ENCODE results near the gene BACE2.

Gene BACE2

DNA sequence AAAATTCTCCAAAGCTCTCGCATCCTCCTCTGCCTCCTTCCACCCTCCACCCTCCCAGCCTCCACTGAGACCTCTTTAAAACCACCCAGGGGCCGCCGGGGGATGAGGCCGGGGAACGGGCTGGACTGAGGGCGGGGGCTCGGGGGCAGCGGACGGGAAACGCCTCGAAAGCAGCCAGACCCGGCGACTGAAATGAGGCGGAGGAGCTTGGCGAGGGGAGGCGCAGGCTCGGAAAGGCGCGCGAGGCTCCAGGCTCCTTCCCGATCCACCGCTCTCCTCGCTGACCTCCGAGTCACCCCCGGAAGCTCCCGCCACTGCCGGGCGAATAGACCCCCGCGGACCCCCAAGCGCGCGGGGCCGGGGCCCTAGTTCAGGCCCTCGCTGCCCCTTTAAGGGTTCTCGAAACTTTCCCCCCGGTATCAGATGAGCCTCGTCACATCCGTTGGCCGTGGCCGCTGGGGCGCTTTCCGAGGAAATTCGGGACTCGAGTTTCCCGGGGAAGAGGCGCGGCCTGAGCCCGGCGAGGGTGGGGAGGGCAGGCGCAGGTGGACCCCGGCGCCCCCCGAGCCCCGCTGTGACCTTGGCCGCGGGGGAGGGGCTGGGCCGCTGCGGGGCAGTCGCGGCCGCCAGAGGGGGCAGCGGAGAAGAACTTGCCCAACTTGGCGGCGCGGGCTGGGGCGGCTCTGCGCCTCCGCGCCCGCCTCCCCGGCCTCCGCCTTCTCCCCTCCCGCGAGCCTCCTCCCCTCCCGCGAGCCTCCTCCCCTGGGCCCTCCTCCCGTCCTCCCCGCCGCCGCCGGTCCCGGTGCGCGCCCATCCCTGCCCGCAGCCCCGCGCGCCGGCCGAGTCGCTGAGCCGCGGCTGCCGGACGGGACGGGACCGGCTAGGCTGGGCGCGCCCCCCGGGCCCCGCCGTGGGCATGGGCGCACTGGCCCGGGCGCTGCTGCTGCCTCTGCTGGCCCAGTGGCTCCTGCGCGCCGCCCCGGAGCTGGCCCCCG, at the start of gene BACE2:
TSS of gene BACE2 (plus strand) at position 813 of the 995 bp plus-strand sequence. CDS start at position 917, 104 bp downstream.
- DNase-seq (ENCODE audit: low spot score) = peak; percentile 60

DNA sequence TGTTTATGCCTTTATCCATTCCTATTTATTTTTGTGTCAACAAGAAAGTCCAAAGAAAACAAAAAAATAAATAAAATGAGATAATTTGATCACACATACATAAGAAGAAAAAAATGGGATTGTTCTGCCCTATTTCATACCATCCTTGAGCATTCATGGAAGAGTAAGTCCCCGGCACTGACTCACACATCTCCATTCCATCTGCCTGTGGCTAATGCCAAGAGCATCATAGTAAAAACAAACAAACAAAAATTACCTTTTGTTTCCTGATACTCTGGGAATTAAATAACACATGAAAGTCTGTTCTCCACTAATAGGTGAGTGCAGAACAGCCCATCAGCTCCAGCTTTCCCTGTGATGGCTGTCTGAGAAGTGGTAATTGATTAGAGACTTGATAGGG, 48.1 kb upstream of the BACE2 start:
- no peak for DNase-seq (ENCODE audit: low spot score)

DNA sequence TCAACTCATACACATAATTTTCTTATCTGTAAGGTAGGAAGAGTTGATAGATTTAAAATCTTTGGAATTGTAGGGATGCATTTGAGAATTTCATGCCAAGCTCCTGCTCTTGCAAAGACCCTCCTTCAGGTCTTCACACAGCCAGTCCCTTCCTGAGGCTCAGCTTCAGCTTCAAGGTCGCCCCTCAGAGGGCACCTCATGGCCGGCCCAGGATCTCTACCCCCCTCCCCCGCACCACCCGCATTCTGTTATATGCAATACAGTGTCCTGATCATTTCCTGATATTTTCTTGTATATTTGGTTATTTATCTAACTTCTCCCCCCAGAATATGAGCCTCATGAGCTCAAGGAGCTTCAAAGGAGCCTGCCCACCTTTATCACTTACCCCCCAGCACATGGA, 47.0 kb upstream of the BACE2 start:
- no peak for DNase-seq (ENCODE audit: low spot score)

DNA sequence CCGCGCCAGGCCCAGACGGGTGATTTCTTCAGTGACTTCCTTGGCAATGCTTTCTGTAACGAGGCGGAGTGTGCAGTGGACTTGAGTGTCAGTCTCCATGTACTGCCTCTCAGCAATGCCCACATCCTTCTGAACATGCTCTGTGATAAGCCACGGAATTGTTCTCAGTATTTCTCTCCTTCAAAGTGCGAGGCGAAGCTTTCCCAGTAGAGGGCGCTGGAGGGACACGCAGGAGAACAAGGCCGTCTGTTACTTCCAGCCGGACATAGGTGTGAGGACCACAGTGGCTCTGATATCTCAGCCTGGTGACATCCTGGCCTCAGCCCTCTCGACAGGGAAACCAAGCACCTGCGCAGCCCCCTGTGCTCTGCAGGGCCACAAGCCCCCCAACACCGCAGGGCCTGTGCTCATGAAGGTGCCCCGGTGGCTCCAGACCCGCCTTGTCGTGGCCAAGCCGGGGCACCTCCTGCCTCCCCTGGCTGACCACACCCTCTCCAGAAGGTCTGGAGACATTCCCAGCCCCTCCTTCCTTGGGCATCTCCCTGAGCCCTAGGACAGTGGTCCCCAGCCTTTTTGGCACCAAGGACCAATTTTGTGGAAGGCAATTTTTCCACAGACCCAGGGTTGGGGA, 46.1 kb upstream of the BACE2 start:
- peak; percentile 58 for DNase-seq (ENCODE audit: low spot score)

DNA sequence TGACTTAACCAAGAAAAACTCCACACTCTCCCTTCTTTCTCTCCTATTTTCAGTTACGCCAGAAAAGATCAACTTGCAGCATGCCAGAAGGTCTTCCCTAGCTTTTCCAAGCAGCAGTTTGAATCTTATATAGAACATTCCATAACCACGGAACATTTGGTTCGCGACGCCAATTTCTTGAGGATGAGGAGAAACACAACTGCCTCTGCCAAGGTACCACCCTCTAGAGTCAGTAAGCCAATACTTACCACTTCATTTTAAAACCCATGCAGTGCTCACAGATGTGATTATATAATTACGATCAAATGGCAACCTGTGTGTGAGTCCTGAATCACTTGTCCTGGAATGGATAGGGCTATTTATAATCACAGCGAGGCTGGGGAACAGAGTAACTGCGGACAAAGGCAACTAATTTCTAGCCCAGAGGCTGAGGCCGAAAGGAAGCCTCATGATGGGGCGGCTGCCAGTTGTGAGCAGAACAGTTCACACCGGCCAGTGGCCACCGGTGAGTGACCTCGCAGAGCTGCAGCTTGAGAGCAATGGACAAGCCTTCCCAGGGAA, 43.2 kb upstream of the BACE2 start:
- no peak for DNase-seq (ENCODE audit: low spot score)

DNA sequence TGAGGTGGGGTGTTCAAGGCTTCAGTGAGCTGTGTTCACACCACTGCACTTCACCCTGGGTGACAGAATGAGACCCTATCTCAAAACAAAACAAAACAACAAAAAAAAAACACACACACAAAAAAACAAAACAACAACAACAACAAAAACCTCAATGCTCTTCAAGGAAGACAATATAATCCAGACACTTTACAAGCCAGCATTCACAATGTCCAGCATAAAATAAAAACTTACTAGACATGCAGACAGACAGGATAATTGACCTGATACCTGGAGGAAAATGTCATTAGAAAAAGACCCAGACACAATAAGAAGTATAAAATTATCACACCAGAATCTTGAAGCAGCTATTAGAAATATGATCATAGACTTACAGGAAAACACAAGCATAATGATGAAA, 39.0 kb upstream of the BACE2 start:
- no peak for DNase-seq (ENCODE audit: low spot score)

DNA sequence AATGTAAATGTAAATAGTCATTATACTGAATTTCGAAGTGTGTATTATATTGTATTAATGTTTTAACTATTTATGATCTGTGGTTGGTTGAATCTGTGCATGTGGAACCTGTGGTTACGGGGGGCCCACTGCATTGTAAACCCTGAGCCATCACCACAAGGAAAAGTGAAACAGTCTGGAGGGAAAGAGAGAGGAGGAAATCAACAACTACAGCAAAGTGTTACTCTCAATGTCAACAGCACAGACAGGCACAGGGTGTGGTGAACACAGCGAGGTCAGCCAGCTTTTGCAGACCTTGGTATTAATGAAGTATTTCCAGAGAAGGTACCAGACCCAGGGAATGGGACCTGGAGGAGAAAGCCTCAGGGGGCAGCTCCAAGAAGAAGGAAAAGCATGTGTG, 37.1 kb upstream of the BACE2 start:
- no peak for DNase-seq (ENCODE audit: low spot score)

DNA sequence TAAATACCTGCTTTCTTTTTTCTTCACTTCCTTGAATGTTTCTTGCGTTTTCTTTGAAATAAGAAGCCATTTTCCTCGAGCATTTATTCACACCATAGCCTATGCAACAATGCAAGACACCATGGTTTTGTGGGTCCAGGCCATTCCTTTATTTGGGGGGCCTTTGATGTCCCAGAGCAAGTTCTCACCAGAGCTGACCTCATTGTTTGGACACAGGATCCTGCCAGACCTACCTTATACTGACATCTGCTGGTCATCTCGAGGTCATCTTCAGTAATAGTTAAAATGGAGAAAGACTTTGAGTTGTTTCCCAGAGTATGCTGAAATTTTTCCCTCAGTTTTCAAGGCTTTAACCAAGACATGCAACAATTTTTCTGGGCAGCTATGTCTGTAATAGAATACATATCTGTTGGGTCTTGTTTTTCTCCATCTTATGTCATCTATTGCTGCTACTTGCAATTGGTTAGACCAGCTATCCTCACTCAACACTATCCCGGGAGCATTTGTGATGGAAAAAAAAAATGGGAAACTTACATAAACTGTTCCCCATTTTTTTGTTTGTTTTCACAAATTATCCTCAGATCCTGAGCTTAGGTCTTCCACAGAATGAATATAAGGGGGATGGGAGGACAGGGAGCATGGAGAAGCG, 34.0 kb upstream of the BACE2 start:
- no peak for DNase-seq (ENCODE audit: low spot score)

DNA sequence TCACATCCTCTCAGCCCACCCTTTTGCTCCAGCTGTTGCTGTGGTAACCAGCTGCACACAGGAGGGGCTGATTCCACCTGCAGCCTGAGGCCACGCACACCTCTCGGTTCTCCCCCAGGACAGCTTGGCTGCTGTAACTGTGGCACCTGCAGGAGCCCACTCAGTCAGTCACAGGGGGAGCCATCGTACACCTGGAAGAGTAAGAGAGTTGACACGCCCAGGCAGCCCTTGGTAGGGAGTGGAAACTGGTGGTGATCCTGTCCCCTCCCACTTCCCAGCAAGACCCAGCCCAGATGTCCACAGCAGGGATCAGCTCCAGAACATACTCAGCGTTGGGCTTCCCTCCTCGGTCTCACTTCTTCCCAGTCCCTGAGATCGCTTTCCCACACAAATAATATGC, 32.2 kb upstream of the BACE2 start:
- DNase-seq (ENCODE audit: low spot score) = no peak

DNA sequence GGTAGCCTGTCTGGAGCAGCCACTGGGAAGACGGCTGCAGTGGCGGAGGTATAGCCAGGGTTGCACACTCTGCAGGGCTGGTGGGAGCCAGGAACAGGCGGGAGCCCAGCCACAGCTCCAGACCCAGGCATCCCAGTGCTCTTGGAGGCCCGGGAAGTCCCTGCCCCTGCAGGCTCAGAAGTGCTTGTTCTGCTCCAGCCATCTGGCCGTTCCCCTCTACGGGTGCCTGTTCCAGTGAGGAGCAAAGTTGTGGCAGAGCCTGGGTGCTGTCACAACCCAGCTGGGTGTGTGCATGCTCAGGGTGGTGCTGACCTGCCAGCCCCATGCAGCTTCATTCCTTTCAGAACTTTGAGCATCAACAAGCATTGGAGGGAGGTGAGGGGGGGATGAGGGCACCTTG, 31.7 kb upstream of the BACE2 start:
- no peak for DNase-seq (ENCODE audit: low spot score)

DNA sequence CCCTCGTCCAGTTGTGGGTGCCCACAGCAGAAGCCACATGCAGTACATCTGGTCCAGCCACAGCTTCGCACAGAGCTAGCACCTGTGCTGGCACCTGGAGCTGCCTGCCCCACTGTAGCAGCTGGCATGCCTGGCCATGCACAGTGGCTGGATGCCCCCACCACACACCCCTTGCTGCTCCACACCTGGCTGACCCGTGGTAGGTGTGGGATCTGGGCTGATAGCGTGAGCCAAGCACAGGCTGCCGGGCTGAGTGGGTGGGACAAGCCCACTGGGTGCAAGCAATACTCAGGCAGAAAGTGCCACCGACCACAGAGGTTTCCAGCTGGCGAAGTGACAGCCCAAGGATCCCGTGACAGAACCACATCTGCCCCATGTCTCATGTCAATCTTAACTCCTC, 30.6 kb upstream of the BACE2 start:
- DNase-seq (ENCODE audit: low spot score) = no peak

DNA sequence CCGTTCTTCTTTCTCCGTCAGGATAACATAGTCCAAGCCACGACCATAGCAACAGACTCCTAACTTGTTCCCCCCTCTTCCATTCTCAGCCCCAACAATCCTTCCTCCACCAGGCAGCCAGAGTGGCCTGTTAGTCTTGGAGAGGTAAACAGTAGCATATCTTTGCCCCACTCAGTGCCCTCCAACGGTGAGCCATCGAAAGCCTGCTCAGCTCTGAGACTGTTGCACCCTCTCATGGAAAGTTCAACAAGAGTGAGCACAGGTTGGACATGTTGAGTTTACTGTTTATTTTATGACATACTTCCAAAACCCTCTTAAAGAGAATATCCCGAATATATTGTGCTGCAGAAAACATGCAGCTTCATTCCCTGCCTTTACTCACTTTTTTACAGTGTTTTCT, 30.1 kb upstream of the BACE2 start:
- DNase-seq (ENCODE audit: low spot score) = no peak

DNA sequence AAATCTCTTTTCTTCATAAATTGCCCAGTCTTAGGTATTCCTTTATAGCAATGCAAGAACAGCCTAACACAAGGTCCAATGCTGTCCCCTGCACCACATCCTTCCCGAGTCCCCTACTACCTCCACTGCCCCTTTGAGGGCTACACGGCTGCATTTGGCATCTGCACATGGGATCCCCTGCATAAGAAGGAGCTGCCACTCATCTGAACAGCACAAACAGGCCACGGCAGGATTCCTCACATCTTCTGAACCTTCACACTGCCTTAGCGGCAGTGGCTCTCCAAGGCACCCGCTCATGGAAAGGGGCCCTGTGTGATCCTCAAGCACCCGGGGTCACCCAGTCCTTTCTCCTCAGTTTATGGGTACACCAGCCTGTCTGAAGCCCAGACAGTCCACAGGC, 29.2 kb upstream of the BACE2 start:
- DNase-seq (ENCODE audit: low spot score) = no peak

DNA sequence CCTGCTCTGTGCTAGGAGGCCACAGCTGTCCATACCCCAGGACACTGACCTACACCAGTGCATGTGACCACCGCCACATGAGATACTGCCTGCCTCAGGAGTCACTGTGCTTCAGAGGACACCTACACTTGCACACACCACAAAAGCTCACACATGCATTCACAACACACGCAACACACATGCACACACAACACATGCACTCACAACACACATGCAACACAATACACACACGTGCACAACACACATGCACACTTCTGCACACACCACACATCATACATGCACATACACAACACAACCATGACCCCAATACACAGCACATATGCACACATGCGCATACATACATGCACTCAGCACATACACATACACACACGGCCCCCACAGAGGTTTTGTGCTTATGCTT, 28.7 kb upstream of the BACE2 start:
- no peak for DNase-seq (ENCODE audit: low spot score)

DNA sequence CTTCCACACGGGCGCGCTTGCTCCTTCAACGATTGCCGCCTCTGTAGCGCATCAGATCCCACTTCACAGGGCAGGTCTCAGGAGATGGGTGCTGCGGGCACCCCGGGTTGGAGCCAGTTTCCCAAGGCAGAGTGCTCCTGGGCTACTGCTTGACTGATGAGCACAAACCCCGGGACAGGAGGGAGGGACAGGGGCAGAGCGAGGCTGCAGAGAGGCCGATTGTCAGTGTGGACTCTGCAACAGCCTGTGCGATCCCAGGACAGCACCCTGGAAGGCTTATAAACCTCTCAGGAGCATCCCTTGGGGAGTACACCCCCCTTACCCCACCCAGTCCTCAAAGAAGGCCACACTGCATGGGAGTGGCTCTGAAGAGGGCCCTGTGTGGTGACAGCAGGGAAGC, 28.0 kb upstream of the BACE2 start:
- DNase-seq (ENCODE audit: low spot score) = no peak

DNA sequence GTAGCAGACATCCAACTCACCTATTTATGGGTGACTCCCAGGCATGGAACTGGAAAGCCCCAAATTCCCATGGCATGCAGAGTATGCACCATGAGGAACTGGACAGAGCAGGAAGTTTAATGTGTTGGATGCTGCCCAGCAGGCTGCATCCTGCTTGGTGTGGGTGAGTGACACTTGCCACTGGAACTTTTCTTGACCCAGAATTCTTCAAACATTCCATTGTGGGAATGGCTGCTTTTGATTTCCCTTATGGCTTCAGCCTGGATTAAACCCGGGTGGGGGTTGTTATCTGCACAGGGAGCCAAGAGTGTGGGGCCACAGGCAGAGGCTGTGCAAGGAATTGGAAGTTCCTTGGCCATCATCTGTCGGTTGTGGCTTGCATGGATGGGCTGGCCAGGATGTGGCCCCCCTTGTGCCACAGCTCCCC, 26.9 kb upstream of the BACE2 start:
- no peak for DNase-seq (ENCODE audit: low spot score)

DNA sequence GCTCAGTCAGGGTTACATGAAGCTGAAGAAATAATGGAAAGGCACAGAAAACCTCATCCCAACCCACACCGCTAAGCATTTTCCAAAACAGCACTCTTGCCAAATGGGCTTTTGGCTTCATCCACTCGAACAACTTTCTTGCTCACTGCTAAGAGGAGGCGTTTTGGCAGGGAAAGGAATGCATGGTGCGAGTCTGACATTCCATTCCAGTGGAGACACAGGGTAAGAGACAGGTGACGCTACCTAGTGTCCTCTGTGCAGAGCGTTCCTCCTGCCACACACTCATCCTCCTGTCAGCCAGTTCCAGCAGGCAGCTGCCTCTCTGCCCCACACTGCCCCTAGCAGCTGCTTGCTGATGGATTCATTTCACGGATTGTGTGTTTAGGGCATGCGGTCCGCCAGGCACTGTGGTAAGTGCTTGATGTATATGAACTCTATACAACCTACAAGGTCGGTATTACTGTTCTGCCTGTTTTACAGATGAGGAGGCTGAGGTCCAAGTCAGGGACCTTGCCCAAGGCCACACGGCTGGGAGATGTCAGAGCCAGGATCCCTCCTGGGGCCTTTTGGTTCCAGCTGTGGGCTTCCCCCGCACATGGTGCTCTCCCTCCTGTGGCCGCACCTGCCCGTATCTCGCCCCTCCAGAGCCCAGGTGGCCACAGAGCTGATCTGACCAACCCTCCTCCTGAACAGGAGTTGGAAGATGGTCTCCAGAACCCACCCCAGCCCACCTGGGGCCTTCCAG, 25.7 kb upstream of the BACE2 start:
- no peak for DNase-seq (ENCODE audit: low spot score)

DNA sequence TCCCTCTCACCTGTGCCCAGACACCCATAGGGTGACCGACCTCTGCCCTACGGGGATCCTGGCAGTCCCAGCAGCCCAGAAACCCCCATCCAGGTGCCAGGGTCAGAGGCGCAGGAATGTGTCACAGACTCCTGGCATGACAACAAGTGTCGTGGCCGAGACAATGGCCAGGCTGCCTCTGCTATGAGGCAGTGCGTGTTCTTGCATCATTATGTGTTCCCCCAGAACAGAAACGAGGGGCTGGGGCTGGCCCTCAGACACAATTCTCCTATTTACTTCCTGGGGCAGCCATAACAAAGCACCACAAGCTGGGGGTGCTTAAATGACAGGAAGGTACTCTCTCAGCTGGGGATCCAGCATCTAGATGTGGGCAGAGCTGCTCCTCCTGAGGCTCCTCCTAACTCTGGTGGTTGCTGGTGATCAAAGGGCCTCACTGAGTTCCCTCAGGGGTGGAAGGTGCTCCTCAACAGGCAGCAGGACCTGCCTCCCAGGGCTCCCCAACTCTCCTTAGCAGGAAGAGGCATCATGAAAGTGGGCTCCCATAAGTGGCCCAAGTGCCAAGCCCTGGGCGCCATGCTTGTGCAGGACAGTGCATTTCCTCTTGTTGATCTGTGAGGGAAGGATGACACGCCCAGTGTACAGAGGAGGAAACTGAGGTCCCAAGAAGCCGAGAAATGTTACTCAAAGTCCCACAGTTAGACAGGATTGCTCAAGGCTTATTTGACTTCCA, 24.2 kb upstream of the BACE2 start:
- no peak for DNase-seq (ENCODE audit: low spot score)

DNA sequence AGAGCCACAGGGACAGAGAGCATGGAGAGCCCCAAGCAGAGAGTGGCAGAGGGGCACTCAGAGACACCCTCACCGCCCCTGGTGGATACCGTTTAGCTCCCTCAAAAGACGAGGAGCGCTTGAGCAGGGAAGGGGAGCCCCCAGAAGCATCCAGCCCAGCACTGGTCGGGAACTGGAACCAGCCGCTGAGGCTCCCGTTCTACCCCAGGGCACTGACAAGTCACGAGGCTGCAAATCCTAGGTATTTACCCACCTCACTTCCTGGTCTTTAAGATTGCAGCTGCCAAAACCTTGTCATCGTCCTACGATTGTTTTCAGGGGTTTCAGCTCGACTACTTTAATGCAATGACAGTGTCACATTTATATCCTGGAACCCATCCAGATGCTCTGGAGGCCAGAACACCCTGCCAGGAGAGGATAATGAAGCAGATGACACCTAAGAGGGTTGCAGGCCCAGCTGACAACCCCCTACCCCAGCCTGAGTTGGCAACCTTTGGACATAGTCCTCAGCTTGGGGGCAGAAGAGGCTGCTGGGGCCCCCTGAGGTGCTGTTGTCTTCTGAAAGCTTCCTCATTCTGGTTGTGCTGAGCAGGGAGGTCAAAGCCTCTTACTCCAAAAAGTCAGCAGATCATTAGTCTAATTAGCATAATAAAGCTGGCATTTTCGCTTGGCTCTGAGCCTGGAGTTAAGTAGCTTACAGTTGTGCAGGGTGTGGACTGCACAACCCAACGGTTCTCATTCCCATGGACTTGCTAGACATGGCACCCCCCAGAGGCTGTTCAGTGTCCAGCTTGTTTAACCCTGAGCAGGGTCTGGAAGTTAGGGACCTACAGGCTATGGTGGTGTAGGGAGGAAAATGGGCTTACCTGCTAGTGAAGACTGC, 20.6 kb upstream of the BACE2 start:
- DNase-seq (ENCODE audit: low spot score) = no peak

DNA sequence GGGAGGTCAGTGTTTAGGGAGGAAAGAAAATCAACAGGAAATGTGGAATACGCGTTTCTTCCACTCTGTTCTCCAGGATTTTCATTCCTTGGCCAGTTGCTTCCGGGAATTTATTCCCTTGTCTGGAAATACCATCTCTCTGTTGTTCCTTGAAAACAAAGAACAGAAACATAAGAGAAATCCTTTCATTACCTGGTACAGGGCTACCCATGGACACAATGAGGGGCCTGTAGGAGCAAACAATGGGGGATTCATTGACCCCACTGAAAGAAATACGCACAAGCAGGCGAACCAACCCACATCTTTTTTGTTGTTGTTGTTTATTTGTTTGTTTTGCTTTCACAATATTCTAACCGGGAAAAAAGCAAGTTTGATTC, 20.0 kb upstream of the BACE2 start:
- no peak for DNase-seq (ENCODE audit: low spot score)
